C4-2B (cell line): ENCODE data around the gene PLBD2.

Experiments used
- ZFX ChIP-seq: fragments of 450-650 bp; IDR thresholded peaks from 2 replicates; pipeline ENCODE4 v1.6.1; 2017
- TF ChIP-seq, protein P1 (sequence below): fragments of 450-650 bp; conservative IDR thresholded peaks from 2 replicates; pipeline ENCODE4 v1.5.1; 2017; ENCODE audit warnings: mild to moderate bottlenecking

DNA sequence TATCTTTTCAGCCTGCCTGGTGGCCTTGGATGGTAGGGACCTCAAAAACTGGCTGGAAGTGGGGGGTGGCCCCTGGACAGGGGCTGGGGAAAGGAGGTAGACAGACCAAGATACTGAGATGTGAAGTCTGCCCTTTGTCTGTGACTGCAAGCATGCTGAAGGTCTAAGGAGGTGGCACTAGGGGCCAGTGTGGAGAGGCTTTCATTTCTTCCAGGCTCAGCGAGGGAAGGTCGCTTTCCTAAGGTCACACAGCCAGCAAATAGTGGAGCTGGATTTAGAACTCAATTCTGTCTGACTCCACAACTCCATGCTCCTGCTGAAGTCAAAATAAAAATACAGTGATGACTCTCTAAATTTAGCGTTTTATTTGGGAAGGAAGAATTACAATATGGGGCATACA is 11.3 kb upstream of the PLBD2 start:
- no peak for TF ChIP-seq ZFX
- TF ChIP-seq, protein P1, sequence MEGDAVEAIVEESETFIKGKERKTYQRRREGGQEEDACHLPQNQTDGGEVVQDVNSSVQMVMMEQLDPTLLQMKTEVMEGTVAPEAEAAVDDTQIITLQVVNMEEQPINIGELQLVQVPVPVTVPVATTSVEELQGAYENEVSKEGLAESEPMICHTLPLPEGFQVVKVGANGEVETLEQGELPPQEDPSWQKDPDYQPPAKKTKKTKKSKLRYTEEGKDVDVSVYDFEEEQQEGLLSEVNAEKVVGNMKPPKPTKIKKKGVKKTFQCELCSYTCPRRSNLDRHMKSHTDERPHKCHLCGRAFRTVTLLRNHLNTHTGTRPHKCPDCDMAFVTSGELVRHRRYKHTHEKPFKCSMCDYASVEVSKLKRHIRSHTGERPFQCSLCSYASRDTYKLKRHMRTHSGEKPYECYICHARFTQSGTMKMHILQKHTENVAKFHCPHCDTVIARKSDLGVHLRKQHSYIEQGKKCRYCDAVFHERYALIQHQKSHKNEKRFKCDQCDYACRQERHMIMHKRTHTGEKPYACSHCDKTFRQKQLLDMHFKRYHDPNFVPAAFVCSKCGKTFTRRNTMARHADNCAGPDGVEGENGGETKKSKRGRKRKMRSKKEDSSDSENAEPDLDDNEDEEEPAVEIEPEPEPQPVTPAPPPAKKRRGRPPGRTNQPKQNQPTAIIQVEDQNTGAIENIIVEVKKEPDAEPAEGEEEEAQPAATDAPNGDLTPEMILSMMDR, result no peak
